Endothelial cell of umbilical vein (primary cell): ENCODE results near the gene TNFRSF12A.

Experiments used
- CTCF ChIP-seq, 2 donors: IDR thresholded peaks; 1 replicate in 1 of 2; 2 replicates in 1 of 2; pipeline ENCODE4 v1.5.1; 2011; ENCODE audit warnings: low read length in 2 of 2, mild to moderate bottlenecking in 2 of 2, moderate library complexity in 2 of 2, control low read depth in 1 of 2, inconsistent platforms in 1 of 2, low read depth in 1 of 2; ENCODE audit not compliant: insufficient read depth in 1 of 2; ENCODE audit errors: extremely low read depth in 1 of 2
- EZH2 ChIP-seq: IDR thresholded peaks from 2 replicates; pipeline ENCODE4 v1.6.1; 2012; ENCODE audit warnings: borderline replicate concordance, low read depth, mild to moderate bottlenecking, moderate library complexity, low read length, inconsistent platforms; ENCODE audit not compliant: severe bottlenecking
- FOS ChIP-seq: IDR thresholded peaks from 2 replicates; pipeline ENCODE4 v1.6.1; 2011; ENCODE audit warnings: mild to moderate bottlenecking, low read length, moderate library complexity, borderline replicate concordance; ENCODE audit not compliant: insufficient read depth
- GATA2 ChIP-seq: IDR thresholded peaks from 2 replicates; pipeline ENCODE4 v1.7.0; 2011; ENCODE audit warnings: low read depth, mild to moderate bottlenecking, moderate library complexity, mixed read lengths, low read length; ENCODE audit not compliant: insufficient read length, insufficient read depth
- JUN ChIP-seq: IDR thresholded peaks from 2 replicates; pipeline ENCODE4 v1.6.1; 2011; ENCODE audit warnings: borderline replicate concordance, low read depth; ENCODE audit not compliant: insufficient read length, insufficient read depth
- MAX ChIP-seq: IDR thresholded peaks from 2 replicates; pipeline ENCODE4 v1.6.1; 2011; ENCODE audit not compliant: insufficient read depth, insufficient read length
- POLR2A ChIP-seq: IDR thresholded peaks from 2 replicates; pipeline ENCODE4 v1.6.1; 2012; ENCODE audit warnings: low read depth, mild to moderate bottlenecking, control low read depth, low read length
- POLR2AphosphoS5 ChIP-seq: IDR thresholded peaks from 2 replicates; pipeline ENCODE4 v1.6.1; 2012; ENCODE audit warnings: low read depth, mild to moderate bottlenecking, control low read depth, low read length, moderate library complexity; ENCODE audit not compliant: insufficient read depth

- TF ChIP-seq POLR2AphosphoS5 (no peak), JUN (no peak), EZH2 (no peak), FOS (no peak), POLR2A (no peak), CTCF (IDR thresholded peaks at IDR 0.05; ENCODE audit: extremely low read depth in 1 of 2, insufficient read depth in 1 of 2, low read depth in 1 of 2, low read length in 2 of 2) (no peak), MAX (no peak), GATA2 (no peak)
Observed at GRCh38 chr16:2982402-2982801, 37.8 kb upstream of the TNFRSF12A start.
